ENCODE data around the gene CC2D2A.

GRCh38 chr4:15510961-15511360, 41.3 kb downstream of the CC2D2A start:
- TF ChIP-seq CTCF (IDR thresholded peaks at IDR 0.05; ENCODE audit: low read depth, low read length) (no peak), POLR2A (IDR thresholded peaks at IDR 0.05; ENCODE audit: extremely low read depth, insufficient read length) (no peak), MAX (IDR thresholded peaks at IDR 0.05; ENCODE audit: low read depth, low read length) (no peak), MYC (IDR thresholded peaks at IDR 0.05; ENCODE audit: low read depth, low read length) (no peak)
